Loucy (cell line): Measurements from ENCODE around the gene PHACTR3.

Experiments
- CTCF ChIP-seq: fragments of 200-600 bp; sonication (generic); conservative IDR thresholded peaks from 2 replicates; pipeline ENCODE4 v1.5.1; 2014; ENCODE audit warnings: mild to moderate bottlenecking, antibody characterized with exemption, low read length
- EZH2phosphoT487 ChIP-seq: fragments of 200-600 bp; IDR thresholded peaks from 2 replicates; pipeline ENCODE4 v1.6.1; 2018; ENCODE audit warnings: antibody characterized with exemption, mild to moderate bottlenecking, moderate library complexity, borderline replicate concordance

DNA sequence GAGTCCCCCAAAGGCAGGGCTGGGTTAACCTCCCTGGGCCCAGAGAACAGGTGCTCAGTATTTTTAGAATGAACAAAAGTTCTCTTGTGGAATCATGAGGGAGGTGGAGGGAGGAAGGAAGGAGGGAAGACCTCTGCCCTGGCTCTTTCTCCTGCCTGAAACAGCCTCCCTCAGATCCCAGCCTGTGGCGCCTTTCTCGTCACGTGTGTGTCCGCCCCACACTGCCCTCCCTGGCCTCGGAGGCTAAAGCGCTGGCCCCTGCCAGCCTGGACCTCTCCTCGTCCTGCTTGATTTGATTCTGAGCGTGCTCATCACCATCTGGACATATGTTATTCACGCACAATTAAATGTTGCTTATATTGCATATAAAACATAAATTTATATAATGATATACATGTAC is 40.9 kb downstream of the PHACTR3 start:
- TF ChIP-seq CTCF: no peak
- no peak for TF ChIP-seq EZH2phosphoT487
